Gastroesophageal sphincter (tissue), 4 donors: ENCODE measurements around the gene CHML. TPM values are rescaled to one million over a fixed set of nuclear protein-coding genes. Genes with fewer than 3 reads are reported as not detected.

Experiments used
- ATAC-seq: fragments of 150-250 bp; one replicate; pipeline ENCODE4 v1.9.1; 2016; ENCODE audit warnings: mild to moderate bottlenecking, moderate library complexity
- H3K27ac ChIP-seq, 4 donors: fragments of 200-600 bp; sonication (generic) in 3 of 4; 1 replicate in 3 of 4; 2 replicates in 1 of 4; pipeline ENCODE4 v1.5.1; 2016 to 2019
- H3K27me3 ChIP-seq: fragments of 200-600 bp; sonication (generic); one replicate; pipeline ENCODE4 v1.5.1; 2019
- H3K36me3 ChIP-seq, 2 donors: fragments of 200-600 bp; sonication (generic); one replicate each; pipeline ENCODE4 v1.5.1; 2019; ENCODE audit warnings: control low read depth in 1 of 2
- H3K4me1 ChIP-seq, 3 donors: fragments of 200-600 bp; sonication (generic); 1 replicate in 2 of 3; 2 replicates in 1 of 3; pipeline ENCODE4 v1.5.1; 2016 to 2019; ENCODE audit warnings: control low read depth in 2 of 3
- H3K4me3 ChIP-seq, 2 donors: fragments of 200-600 bp; sonication (generic); one replicate each; pipeline ENCODE4 v1.5.1; 2019; ENCODE audit warnings: mild to moderate bottlenecking in 1 of 2, moderate library complexity in 1 of 2
- H3K9me3 ChIP-seq, 3 donors: fragments of 200-600 bp; sonication (generic); one replicate each; pipeline ENCODE4 v1.5.1; 2017 to 2019; ENCODE audit warnings: control low read depth in 2 of 3
- CTCF ChIP-seq, 4 experiments: fragments of 200-600 bp in 2 of 4; fragments of 450-650 bp in 2 of 4; sonication (generic) in 1 of 4; IDR thresholded peaks; one replicate each; pipeline ENCODE4 v1.5.1; 2017 to 2019; ENCODE audit warnings: antibody characterized with exemption in 4 of 4, mild to moderate bottlenecking in 2 of 4, moderate library complexity in 2 of 4
- EP300 ChIP-seq: sonication (generic); formaldehyde crosslinking; IDR thresholded peaks from one replicate; pipeline ENCODE4 v1.6.1; 2017; ENCODE audit warnings: antibody characterized with exemption, mild to moderate bottlenecking
- POLR2A ChIP-seq, 2 donors: fragments of 450-650 bp; IDR thresholded peaks; one replicate each; pipeline ENCODE4 v1.6.1; 2017; ENCODE audit warnings: antibody characterized with exemption in 2 of 2, mild to moderate bottlenecking in 2 of 2, moderate library complexity in 1 of 2
- POLR2AphosphoS5 ChIP-seq: sonication (generic); formaldehyde crosslinking; IDR thresholded peaks from one replicate; pipeline ENCODE4 v1.6.1; 2017; ENCODE audit warnings: antibody characterized with exemption
- WGBS, 2 donors: methylation state at CpG; one replicate each; pipeline ENCODE4 v1.1.5; 2018; ENCODE audit warnings: low coverage in 1 of 2; 5-methylcytosine and 5-hydroxymethylcytosine counted together
- total RNA-seq, 4 donors: library from RNA; depleted of rRNA; stranded (reverse); fragments of >200 nt; gene quantifications; one replicate each; pipeline ENCODE4 v1.1.0, GENCODE V29; 2016

Gene CHML
- total RNA-seq, 4 donors from 2014 or later, result 5.3 to 10.2 (median 8.8) TPM

- 66 to 78% methylated on average over 10 to 12 of the region's 12 CpGs for WGBS, 2 donors
- Histone ChIP-seq H3K4me3 (no peak overlapping the region), H3K27ac (no peak overlapping the region), H3K9me3 (no peaks in the 10 kb centered on the region), H3K27me3 (no peaks in the 10 kb centered on the region), H3K4me1 (peaks cover 3 to 28% (median 5%) of the 10 kb centered on the region in 3 donors), H3K36me3 (no peaks in the 10 kb centered on the region)
- TF ChIP-seq POLR2A (IDR thresholded peaks at IDR 0.05) (no peak), POLR2AphosphoS5 (no peak), EP300 (no peak), CTCF (IDR thresholded peaks at IDR 0.05) (no peak)
- ATAC-seq, result no peak
These were observed 1.8 kb upstream of the CHML start for GRCh38 chr1:241641773-241642592.

GRCh38 chr1:241640867-241641622 is 876 bp upstream of the CHML start:
- H3K4me3 ChIP-seq, result peak overlapping the region in 1 of 2 donors; percentile 88
- WGBS, 2 donors, result 80 to 85% methylated on average over 4 of the region's 9 CpGs
- no peaks in the 10 kb centered on the region for H3K36me3 ChIP-seq
- no peaks in the 10 kb centered on the region for H3K27me3 ChIP-seq
- no peak for ATAC-seq
- H3K4me1 ChIP-seq, result peaks cover 3 to 31% (median 5%) of the 10 kb centered on the region in 3 donors
- no peaks in the 10 kb centered on the region for H3K9me3 ChIP-seq
- no peak for TF ChIP-seq POLR2AphosphoS5
- TF ChIP-seq CTCF (IDR thresholded peaks at IDR 0.05), result no peak
- TF ChIP-seq POLR2A (IDR thresholded peaks at IDR 0.05), result no peak
- no peak for TF ChIP-seq EP300
- peak overlapping the region in 3 of 4 donors; percentile 61 to 87 (median 86) for H3K27ac ChIP-seq

- Histone ChIP-seq H3K27ac (peak overlapping the region; percentile 17 to 88 (median 86)), H3K27me3 (no peaks in the 10 kb centered on the region), H3K4me1 (peaks cover 3 to 31% (median 5%) of the 10 kb centered on the region in 3 donors), H3K4me3 (peak overlapping the region; percentile 75 to 88), H3K9me3 (no peaks in the 10 kb centered on the region), H3K36me3 (peaks cover 0 to 6% of the 10 kb centered on the region in 2 donors)
- peak; percentile 23 for ATAC-seq
- TF ChIP-seq POLR2AphosphoS5, result no peak
- no peak for TF ChIP-seq CTCF (IDR thresholded peaks at IDR 0.05)
- no peak for TF ChIP-seq EP300
- no peak for TF ChIP-seq POLR2A (IDR thresholded peaks at IDR 0.05)
- 0% methylated on average over 2 of the region's 42 CpGs; no CpG with 5 or more reads in 1 of the 2 donors for WGBS, 2 donors
These were observed 483 bp downstream of the CHML start for GRCh38 chr1:241639623-241640148.

- H3K27ac ChIP-seq, result peak overlapping the region in 3 of 4 donors; percentile 86 to 88 (median 87)
- peaks cover 3 to 31% (median 5%) of the 10 kb centered on the region in 3 donors for H3K4me1 ChIP-seq
- 16 to 24% methylated on average over 5 to 8 of the region's 11 CpGs for WGBS, 2 donors
These were observed 1.1 kb downstream of the CHML start for GRCh38 chr1:241638909-241639622.

More at GRCh38 chr1:241638909-241639622, 1.1 kb downstream of the CHML start:
- H3K4me3 ChIP-seq, result peak overlapping the region; percentile 75 to 88
- TF ChIP-seq EP300 (no peak), CTCF (IDR thresholded peaks at IDR 0.05) (no peak), POLR2AphosphoS5 (no peak), POLR2A (IDR thresholded peaks at IDR 0.05) (no peak)
- H3K36me3 ChIP-seq, result peaks cover 0 to 6% of the 10 kb centered on the region in 2 donors
- ATAC-seq, result no peak
- no peaks in the 10 kb centered on the region for H3K9me3 ChIP-seq
- H3K27me3 ChIP-seq, result no peaks in the 10 kb centered on the region
